Endodermal cell (in vitro differentiated cells): Measurements from ENCODE around the gene CDH8. TPM values are rescaled to one million over a fixed set of nuclear protein-coding genes. Genes with fewer than 3 reads are reported as not detected.

ENCODE experiments used
- DNase-seq: peaks from one replicate; pipeline ENCODE4 v3.0.0-alpha.2; 2017
- H3K27ac ChIP-seq: 2 replicates; pipeline ENCODE4 v1.5.1; 2013; ENCODE audit warnings: mild to moderate bottlenecking, low read depth, low read length, moderate library complexity
- H3K27me3 ChIP-seq: 2 replicates; pipeline ENCODE4 v1.6.1; 2013; ENCODE audit warnings: mild to moderate bottlenecking, low read length, moderate library complexity; ENCODE audit not compliant: insufficient read depth, control insufficient read depth, poor library complexity, severe bottlenecking
- H3K36me3 ChIP-seq: 2 replicates; pipeline ENCODE4 v1.7.0; 2013; ENCODE audit warnings: mild to moderate bottlenecking, low read length, moderate library complexity; ENCODE audit not compliant: control insufficient read depth, insufficient read depth
- H3K4me1 ChIP-seq: one replicate; pipeline ENCODE4 v1.7.0; 2013; ENCODE audit warnings: low read length; ENCODE audit not compliant: control insufficient read depth, insufficient read depth
- H3K4me3 ChIP-seq: 2 replicates; pipeline ENCODE4 v1.5.1; 2013; ENCODE audit warnings: mild to moderate bottlenecking, low read length, moderate library complexity
- H3K9ac ChIP-seq: 2 replicates; pipeline ENCODE4 v1.6.1; 2013; ENCODE audit warnings: mild to moderate bottlenecking, low read length, moderate library complexity; ENCODE audit not compliant: poor library complexity, severe bottlenecking; ENCODE audit errors: extremely low read depth
- H3K9me3 ChIP-seq: 2 replicates; pipeline ENCODE4 v1.6.1; 2013; ENCODE audit warnings: mild to moderate bottlenecking, low read length, moderate library complexity; ENCODE audit not compliant: control insufficient read depth
- H3K27ac Mint-ChIP-seq: 2 replicates; pipeline ENCODE4 v1.8.0; 2020; ENCODE audit warnings: mixed read lengths
- H3K27me3 Mint-ChIP-seq: 2 replicates; pipeline ENCODE4 v1.8.0; 2021; ENCODE audit warnings: mild to moderate bottlenecking, mixed read lengths; ENCODE audit not compliant: insufficient read depth
- H3K36me3 Mint-ChIP-seq: 2 replicates; pipeline ENCODE4 v1.8.0; 2020; ENCODE audit warnings: low read depth, mixed read lengths
- H3K4me1 Mint-ChIP-seq: 2 replicates; pipeline ENCODE4 v1.8.0; 2020; ENCODE audit warnings: mixed read lengths
- H3K4me3 Mint-ChIP-seq: 2 replicates; pipeline ENCODE4 v1.8.0; 2020; ENCODE audit warnings: mild to moderate bottlenecking, moderate library complexity, mixed read lengths
- H3K9me3 Mint-ChIP-seq: 2 replicates; pipeline ENCODE4 v1.8.0; 2020; ENCODE audit warnings: mild to moderate bottlenecking, mixed read lengths
- CTCF ChIP-seq: fragments of 200-600 bp; sonication (generic); conservative IDR thresholded peaks from 2 replicates; pipeline ENCODE4 v1.5.0; 2021; ENCODE audit warnings: antibody characterized with exemption, mild to moderate bottlenecking
- WGBS, 2 experiments: methylation state at CpG; one replicate each; pipeline versions ENCODE4 v1.1.5 to v1.1.7; 2013; ENCODE audit warnings: missing lambda C conversion rate in 2 of 2, mixed read lengths in 1 of 2; ENCODE audit not compliant: insufficient coverage in 1 of 2, insufficient read length in 1 of 2; 5-methylcytosine and 5-hydroxymethylcytosine counted together
- total RNA-seq, 2 donors: library from RNA; stranded (reverse); fragmentation: NEBNext Ultra II Directional in 1 of 2; extraction: Animal tissue kit (Norgen Biotek cat#: 25700) in 1 of 2; gene quantifications; 2 replicates in 1 of 2; 3 replicates in 1 of 2; pipeline ENCODE4 v1.2.1, GENCODE V29; 2021

The CDH8 gene
- total RNA-seq, 2 donors from 2014 or later: 13.9 to 27.2 TPM

GRCh38 chr16:61798741-61799140 is 237.5 kb downstream of the CDH8 start:
- Mint-ChIP-seq H3K27ac (no peak overlapping the region), H3K4me3 (no peak overlapping the region)
- no peak for TF ChIP-seq CTCF

GRCh38 chr16:61797961-61798507 is 238.2 kb downstream of the CDH8 start:
- Histone ChIP-seq H3K27ac (no peak overlapping the region), H3K4me3 (no peak overlapping the region), H3K27me3 (no peaks in the 10 kb centered on the region), H3K4me1 (no peaks in the 10 kb centered on the region), H3K36me3 (no peaks in the 10 kb centered on the region), H3K9me3 (no peaks in the 10 kb centered on the region), H3K9ac (no peak overlapping the region)
- Mint-ChIP-seq H3K27ac (no peak overlapping the region), H3K4me1 (peaks cover 1% of the 10 kb centered on the region), H3K27me3 (no peaks in the 10 kb centered on the region), H3K4me3 (no peak overlapping the region), H3K36me3 (no peaks in the 10 kb centered on the region), H3K9me3 (peaks cover 7% of the 10 kb centered on the region)
- no peak for TF ChIP-seq CTCF
- 96% methylated on average over 1 of the region's 1 CpG; no CpG with 5 or more reads in 1 of the 2 experiments for WGBS, 2 experiments
- no peak for DNase-seq

More at GRCh38 chr16:61798741-61799140, 237.5 kb downstream of the CDH8 start:
- Histone ChIP-seq H3K4me3 (no peak overlapping the region), H3K4me1 (no peaks in the 10 kb centered on the region), H3K9me3 (no peaks in the 10 kb centered on the region), H3K27me3 (no peaks in the 10 kb centered on the region), H3K27ac (no peak overlapping the region), H3K36me3 (no peaks in the 10 kb centered on the region), H3K9ac (no peak overlapping the region)
- Mint-ChIP-seq H3K9me3 (peaks cover 4% of the 10 kb centered on the region), H3K36me3 (no peaks in the 10 kb centered on the region), H3K4me1 (peaks cover 1% of the 10 kb centered on the region), H3K27me3 (no peaks in the 10 kb centered on the region)
- 83 to 86% methylated on average over 1 to 2 of the region's 2 CpGs for WGBS, 2 experiments
- no peak for DNase-seq

GRCh38 chr16:61797296-61797795 is 238.9 kb downstream of the CDH8 start:
- 96 to 100% methylated on average over 1 to 3 of the region's 3 CpGs for WGBS, 2 experiments
- Mint-ChIP-seq H3K4me3 (no peak overlapping the region), H3K27ac (no peak overlapping the region), H3K4me1 (peaks cover 1% of the 10 kb centered on the region), H3K9me3 (peaks cover 7% of the 10 kb centered on the region), H3K27me3 (no peaks in the 10 kb centered on the region), H3K36me3 (no peaks in the 10 kb centered on the region)
- Histone ChIP-seq H3K27me3 (no peaks in the 10 kb centered on the region), H3K4me1 (no peaks in the 10 kb centered on the region), H3K27ac (no peak overlapping the region), H3K4me3 (no peak overlapping the region), H3K9ac (no peak overlapping the region), H3K36me3 (no peaks in the 10 kb centered on the region), H3K9me3 (no peaks in the 10 kb centered on the region)
- TF ChIP-seq CTCF: no peak
- no peak for DNase-seq
